ENCODE data around the gene IFT52. TPM values are rescaled to one million over a fixed set of nuclear protein-coding genes. Genes with fewer than 3 reads are reported as not detected.
A peak's percentile ranks its signal among the peaks of the same experiment; 100 is the strongest.

Gene IFT52
- polyA plus RNA-seq, 3 donors: 17.6 to 28.1 (median 24.1) TPM

- Mint-ChIP-seq H3K4me1 (no peaks in the 10 kb centered on the region), H3K27me3 (ENCODE audit: low read depth in 3 of 3) (no peaks in the 10 kb centered on the region), H3K36me3 (peaks cover 19 to 54% of the 10 kb centered on the region in 2 donors), H3K27ac (peak overlapping the region in 1 of 7 donors; percentile 61), H3K9me3 (no peaks in the 10 kb centered on the region), H3K4me3 (no peak overlapping the region)
- no peaks in the 10 kb centered on the region for H4K20me1 ChIP-seq (ENCODE audit: insufficient read depth, low read length)
- peaks cover 6 to 28% of the 10 kb centered on the region in 2 donors for H3K36me3 ChIP-seq (replicated peaks in 1 of 2; ENCODE audit: control insufficient read depth in 1 of 2, insufficient read depth in 2 of 2, low read length in 2 of 2)
- intact Hi-C loops (cut with micrococcal nuclease): loop anchor here (10.0 kb wide), 1 partner anchor 156 kb away; no protein-coding TSS in a partner anchor
- DNase-seq: no peak
- no peak overlapping the region for H3K4me3 ChIP-seq (replicated peaks in 1 of 3; ENCODE audit: low read depth in 2 of 3, low read length in 3 of 3)
- H3K4me1 ChIP-seq (ENCODE audit: control insufficient read depth in 1 of 2, insufficient read depth in 2 of 2, low read length in 2 of 2): no peaks in the 10 kb centered on the region
- H3K9ac ChIP-seq (ENCODE audit: insufficient read depth, low read length, poor library complexity, severe bottlenecking): no peak overlapping the region
- no peaks in the 10 kb centered on the region for H3K79me2 ChIP-seq (ENCODE audit: insufficient read depth, low read length)
- 100% methylated on average over 4 of the region's 9 CpGs for WGBS (ENCODE audit: insufficient coverage)
- H3K9me3 ChIP-seq (replicated peaks in 1 of 2; ENCODE audit: control insufficient read depth in 1 of 2, insufficient read depth in 1 of 2, low read length in 2 of 2): no peaks in the 10 kb centered on the region
- no peak overlapping the region for H3K4me2 ChIP-seq (replicated peaks; ENCODE audit: extremely low read depth, low read length, poor library complexity, severe bottlenecking)
- H2AFZ ChIP-seq (ENCODE audit: insufficient read depth, low read depth, low read length, poor library complexity, severe bottlenecking): no peak overlapping the region
- no peak for TF ChIP-seq CTCF (IDR thresholded peaks at IDR 0.05)
- no peaks in the 10 kb centered on the region for H3K27me3 ChIP-seq (ENCODE audit: control insufficient read depth in 2 of 2, insufficient read depth in 2 of 2, low read length in 2 of 2)
- no peak overlapping the region for H3K27ac ChIP-seq (ENCODE audit: low read depth in 1 of 2, low read length in 2 of 2)
These were observed 100.3 kb downstream of the IFT52 start for GRCh38 chr20:43690943-43691598.

DNA sequence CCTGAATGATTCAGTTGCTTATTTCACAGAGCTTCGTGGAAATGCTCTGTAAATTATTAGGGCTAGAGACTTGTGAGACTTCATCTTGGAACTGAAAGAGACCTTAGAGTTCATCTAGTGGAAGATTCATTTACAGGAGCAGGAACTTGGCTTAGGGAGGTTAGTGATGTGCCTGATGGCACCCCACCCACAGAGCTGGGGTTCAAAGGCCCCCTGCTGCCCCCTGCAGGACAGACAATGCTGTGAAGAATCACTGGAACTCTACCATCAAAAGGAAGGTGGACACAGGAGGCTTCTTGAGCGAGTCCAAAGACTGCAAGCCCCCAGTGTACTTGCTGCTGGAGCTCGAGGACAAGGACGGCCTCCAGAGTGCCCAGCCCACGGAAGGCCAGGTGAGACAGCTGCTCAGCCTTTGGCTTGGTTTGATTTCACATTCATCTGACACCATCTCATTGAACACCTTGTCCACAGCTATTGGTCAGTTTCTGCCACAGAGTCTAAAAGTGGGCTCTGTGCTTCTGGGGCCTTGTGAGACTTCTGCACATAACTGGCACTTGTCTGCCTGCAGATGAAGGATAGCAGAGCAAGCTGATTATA lies 101.3 kb downstream of the IFT52 start:
- no peaks in the 10 kb centered on the region for H3K9me3 ChIP-seq (replicated peaks in 1 of 2; ENCODE audit: control insufficient read depth in 1 of 2, insufficient read depth in 1 of 2, low read length in 2 of 2)
- 93% methylated on average over 5 of the region's 5 CpGs for WGBS (ENCODE audit: insufficient coverage)
- no peak overlapping the region for H3K4me2 ChIP-seq (replicated peaks; ENCODE audit: extremely low read depth, low read length, poor library complexity, severe bottlenecking)
- H3K36me3 ChIP-seq (replicated peaks in 1 of 2; ENCODE audit: control insufficient read depth in 1 of 2, insufficient read depth in 2 of 2, low read length in 2 of 2): peaks cover 6 to 31% of the 10 kb centered on the region in 2 donors
- Mint-ChIP-seq H3K36me3 (peaks cover 18 to 52% of the 10 kb centered on the region in 2 donors), H3K27me3 (ENCODE audit: low read depth in 3 of 3) (no peaks in the 10 kb centered on the region), H3K27ac (no peak overlapping the region), H3K9me3 (no peaks in the 10 kb centered on the region), H3K4me3 (no peak overlapping the region), H3K4me1 (no peaks in the 10 kb centered on the region)
- H4K20me1 ChIP-seq (ENCODE audit: insufficient read depth, low read length): no peaks in the 10 kb centered on the region
- TF ChIP-seq CTCF (IDR thresholded peaks at IDR 0.05): peak; percentile 58
- no peak overlapping the region for H3K9ac ChIP-seq (ENCODE audit: insufficient read depth, low read length, poor library complexity, severe bottlenecking)
- intact Hi-C loops (cut with micrococcal nuclease): loop anchor here (10.0 kb wide), 1 partner anchor 157 kb away; no protein-coding TSS in a partner anchor
- H3K4me3 ChIP-seq (replicated peaks in 1 of 3; ENCODE audit: low read depth in 2 of 3, low read length in 3 of 3): no peak overlapping the region
- peak; percentile 12 to 31 (median 25) for DNase-seq
- no peaks in the 10 kb centered on the region for H3K79me2 ChIP-seq (ENCODE audit: insufficient read depth, low read length)
- H2AFZ ChIP-seq (ENCODE audit: insufficient read depth, low read depth, low read length, poor library complexity, severe bottlenecking): no peak overlapping the region
- no peaks in the 10 kb centered on the region for H3K27me3 ChIP-seq (ENCODE audit: control insufficient read depth in 2 of 2, insufficient read depth in 2 of 2, low read length in 2 of 2)
- H3K4me1 ChIP-seq (ENCODE audit: control insufficient read depth in 1 of 2, insufficient read depth in 2 of 2, low read length in 2 of 2): no peaks in the 10 kb centered on the region
- H3K27ac ChIP-seq (ENCODE audit: low read depth in 1 of 2, low read length in 2 of 2): no peak overlapping the region

Data from CD14-positive monocyte (primary cell).